Stimulated activated CD4-positive, alpha-beta T cell treated with anti-CD3 and anti-CD28 coated beads, Interleukin-4, amount 100 ng/mL, for 4 hours (primary cell): ENCODE measurements around the gene GRPR.

Experiments
- DNase-seq, 2 experiments: peaks; one replicate each; pipeline ENCODE4 v3.0.0-alpha.2; 2020

Gene GRPR

DNA sequence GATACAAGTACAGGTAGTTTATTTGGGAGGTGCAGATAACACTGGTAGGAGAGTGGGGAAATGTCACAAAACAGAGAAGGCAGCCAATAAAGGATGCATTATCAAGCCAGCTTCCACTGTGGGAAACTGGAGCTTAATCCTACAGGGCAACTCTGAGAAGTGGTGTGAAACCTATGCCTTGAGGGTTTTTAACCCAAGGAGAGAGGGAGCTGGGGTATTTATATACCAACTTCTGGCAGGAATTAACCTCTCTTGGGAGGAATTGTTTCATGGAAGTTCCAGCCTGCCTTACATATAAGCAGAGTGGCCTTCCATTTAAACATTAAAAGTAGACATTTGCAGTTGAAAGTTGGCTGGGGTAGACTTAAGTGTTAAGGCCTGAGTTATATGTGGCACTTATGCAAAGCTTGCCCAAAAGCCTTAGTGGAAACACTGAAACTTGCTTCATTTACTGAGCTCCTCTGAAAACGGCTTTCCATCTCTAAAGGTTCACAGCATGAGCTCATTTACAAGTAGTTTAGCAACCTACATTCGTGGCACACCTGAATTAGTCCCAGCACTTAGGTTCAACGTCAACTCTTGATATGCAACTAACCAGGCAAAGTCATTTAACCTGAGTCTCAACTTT lies 63.1 kb downstream of the GRPR start:
- DNase-seq, result no peak

- no peak for DNase-seq
These were observed 63.8 kb downstream of the GRPR start for GRCh38 chrX:16187024-16187760.

- DNase-seq, result no peak
These were observed 65.3 kb downstream of the GRPR start for GRCh38 chrX:16188687-16189086.

DNA sequence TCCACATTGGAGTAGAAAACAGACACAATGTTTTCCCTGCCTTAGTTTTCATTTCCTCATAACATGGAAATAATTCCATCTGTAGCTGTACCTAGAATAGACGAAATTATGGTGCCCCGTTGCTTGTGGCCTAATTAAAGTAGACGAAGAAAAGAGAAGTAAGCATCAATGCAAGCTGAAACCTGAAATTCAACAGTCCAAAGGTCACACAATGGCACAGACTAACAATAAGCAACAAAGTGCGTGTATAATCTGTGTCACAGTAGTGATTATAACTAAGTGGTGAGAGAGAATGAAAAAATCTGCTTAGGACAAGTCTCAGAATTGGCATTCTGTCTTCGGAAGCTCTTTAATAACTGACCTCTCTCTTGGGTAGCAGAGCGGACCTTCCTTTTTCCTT lies 68.2 kb downstream of the GRPR start:
- no peak for DNase-seq

- no peak for DNase-seq
These were observed 73.5 kb downstream of the GRPR start for GRCh38 chrX:16196829-16197228.

DNA sequence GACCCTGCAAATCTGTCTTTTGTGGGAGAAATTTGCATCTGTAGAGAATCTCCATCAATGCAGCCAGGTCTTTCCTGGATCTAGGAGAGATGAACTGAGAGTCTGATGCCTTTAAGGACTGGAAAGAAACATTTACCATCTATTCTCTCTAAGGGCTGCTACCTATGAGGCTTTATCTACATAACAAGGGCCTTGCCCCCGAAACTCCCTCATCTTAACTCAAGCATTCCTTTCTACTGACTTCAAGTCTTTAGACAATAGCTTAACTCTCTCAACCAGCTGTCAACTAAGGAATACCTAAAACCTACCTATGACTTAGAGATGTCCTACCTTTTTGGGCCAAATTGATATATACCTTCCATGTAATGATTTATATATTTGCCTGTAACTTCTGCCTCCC lies 76.0 kb downstream of the GRPR start:
- DNase-seq, result no peak

- DNase-seq, result no peak
These were observed 79.6 kb downstream of the GRPR start for GRCh38 chrX:16202943-16203342.
